ENCODE data around the gene SLIT3.

DNA sequence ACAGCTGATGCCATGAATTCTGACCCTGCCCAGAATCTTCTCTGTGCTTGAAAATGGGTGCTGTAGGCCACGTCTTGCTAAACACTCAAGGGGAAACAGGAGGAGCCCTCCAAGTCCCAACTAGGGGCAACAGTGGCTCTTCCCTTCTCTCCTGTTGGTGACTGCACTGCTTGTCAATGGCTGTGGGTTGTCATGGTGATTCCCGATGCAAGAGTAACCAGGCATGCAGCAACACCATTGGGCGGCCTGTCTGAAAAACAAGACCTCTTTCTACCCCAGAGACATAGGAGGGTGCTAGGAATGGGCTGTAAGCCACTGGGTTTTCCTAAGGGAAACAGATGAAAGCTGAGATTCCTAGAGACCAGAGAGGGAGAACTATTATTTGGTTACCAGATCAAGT is 520.1 kb downstream of the SLIT3 start:
- TF ChIP-seq POLR2A (IDR thresholded peaks at IDR 0.05; ENCODE audit: low read depth, low read length) (no peak), POLR2AphosphoS5 (IDR thresholded peaks at IDR 0.05; ENCODE audit: low read depth, low read length) (no peak), TAF1 (IDR thresholded peaks at IDR 0.05; ENCODE audit: low read depth, low read length) (no peak), PAX5 (IDR thresholded peaks at IDR 0.05; ENCODE audit: insufficient read depth, low read length, severe bottlenecking) (no peak), SPI1 (IDR thresholded peaks at IDR 0.05; ENCODE audit: low read depth, low read length) (no peak), POU2F2 (IDR thresholded peaks at IDR 0.05; ENCODE audit: low read depth, low read length) (no peak)

Measured in GM12891 (cell line).